ENCODE results near the gene PPFIA1.
A peak's percentile ranks its signal among the peaks of the same experiment; 100 is the strongest.
"Not testable (repeated sequence)": the region's sequence is repeated elsewhere in the genome, so short reads cannot be mapped to it uniquely, and the experiment has no call there.

Gene PPFIA1

GRCh38 chr11:70364178-70364577 is 93.7 kb downstream of the PPFIA1 start:
- DNase-seq = no peak

DNA sequence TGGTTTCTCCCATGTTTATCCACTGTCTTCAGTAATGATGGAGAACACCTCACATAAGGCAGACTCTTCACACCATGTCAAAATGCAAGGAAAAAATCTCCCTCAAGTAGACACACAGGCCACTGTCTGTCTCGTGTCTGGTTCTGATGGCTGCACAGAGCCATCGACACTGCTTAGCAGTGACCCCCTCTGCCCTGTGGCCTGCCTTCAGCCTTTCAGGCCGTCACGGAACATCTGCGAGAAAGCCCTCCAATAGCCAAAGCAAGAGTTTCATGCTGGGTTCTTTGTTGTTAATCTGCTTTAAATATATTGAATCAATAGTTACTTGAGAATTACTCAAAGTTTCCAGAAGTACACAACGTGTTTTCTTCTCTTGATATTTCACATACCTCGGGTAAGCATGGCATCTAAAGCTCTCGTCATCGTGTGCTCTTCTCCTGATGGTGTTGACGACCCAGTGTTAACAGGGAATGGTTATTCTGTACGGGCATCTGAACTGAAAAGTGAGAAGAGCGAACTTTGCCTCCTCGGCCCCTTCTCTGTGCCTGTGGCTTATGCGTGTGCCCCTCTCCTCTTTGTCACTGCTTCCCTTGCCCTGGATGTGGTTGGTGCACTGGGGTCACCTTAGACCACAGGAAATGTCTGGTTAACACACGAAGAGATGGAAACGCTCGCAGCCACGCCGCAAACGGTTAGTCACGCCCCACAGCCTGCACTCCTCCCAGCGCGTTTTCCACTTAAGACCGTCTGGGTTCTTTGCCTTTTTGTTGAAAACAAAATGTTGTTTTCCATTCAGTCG is 94.5 kb downstream of the PPFIA1 start:
- DNase-seq = peak; percentile 55

GRCh38 chr11:70365544-70365927 is 95.0 kb downstream of the PPFIA1 start:
- DNase-seq = no peak

DNA sequence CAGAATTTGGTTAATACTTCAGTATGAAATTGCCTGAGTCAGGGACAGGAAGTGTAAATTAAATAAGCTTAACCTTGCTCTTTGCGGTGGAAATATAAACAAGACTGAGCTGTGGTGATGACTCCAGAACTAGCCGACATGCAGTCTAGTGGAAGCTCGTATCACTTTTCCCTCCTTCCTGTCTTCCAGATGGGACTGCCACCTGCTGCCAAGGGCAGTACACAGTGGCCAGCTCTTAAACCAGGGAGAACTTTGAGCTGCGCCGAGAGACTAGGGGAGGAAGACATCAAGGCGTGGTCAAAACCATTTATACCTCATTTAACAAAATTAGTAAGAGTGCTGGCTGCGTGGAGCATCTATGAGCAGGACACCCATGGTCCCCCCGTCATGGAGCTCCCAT is 96.6 kb downstream of the PPFIA1 start:
- DNase-seq = no peak

GRCh38 chr11:70368961-70369360 is 98.5 kb downstream of the PPFIA1 start:
- no peak for DNase-seq

DNA sequence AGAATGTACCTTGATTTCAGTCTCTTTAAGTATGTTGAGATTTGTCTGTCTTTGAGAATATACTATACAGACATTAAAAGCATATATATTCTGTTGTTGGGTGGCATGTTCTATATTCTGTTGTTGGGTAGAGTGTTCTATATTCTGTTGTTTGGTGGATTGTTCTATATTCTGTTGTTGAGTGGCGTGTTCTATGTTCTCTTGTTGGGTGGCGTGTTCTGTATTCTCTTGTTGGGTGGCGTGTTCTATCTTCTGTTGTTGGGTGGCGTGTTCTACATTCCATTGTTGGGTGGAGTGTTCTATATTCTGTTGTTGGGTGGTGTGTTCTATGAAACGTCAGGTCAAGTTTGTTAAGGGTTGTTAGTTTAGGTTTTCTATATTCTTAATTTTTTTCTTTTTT is 100.8 kb downstream of the PPFIA1 start:
- no peak for DNase-seq

GRCh38 chr11:70372076-70372475 is 101.6 kb downstream of the PPFIA1 start:
- DNase-seq = no peak

GRCh38 chr11:70376621-70377020 is 106.1 kb downstream of the PPFIA1 start:
- no peak for DNase-seq

DNA sequence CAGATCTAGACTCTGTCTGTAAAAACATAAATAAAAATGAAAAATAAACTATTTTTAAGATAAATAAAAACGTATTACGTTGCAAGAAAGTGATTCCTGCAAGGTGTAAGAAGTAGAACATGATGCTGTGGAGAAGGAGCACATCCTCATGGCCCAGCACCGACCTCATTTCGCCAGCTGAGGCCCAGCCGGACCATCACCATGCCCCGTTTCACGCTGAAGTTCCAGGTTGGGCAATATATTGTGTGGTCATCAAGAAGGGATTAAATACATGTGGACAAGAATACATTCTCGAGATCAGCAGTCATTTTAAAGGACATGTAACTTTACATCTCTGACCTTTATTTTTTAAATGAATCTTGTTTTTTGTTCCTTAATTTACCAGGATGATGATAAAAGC is 107.2 kb downstream of the PPFIA1 start:
- DNase-seq = no peak

DNA sequence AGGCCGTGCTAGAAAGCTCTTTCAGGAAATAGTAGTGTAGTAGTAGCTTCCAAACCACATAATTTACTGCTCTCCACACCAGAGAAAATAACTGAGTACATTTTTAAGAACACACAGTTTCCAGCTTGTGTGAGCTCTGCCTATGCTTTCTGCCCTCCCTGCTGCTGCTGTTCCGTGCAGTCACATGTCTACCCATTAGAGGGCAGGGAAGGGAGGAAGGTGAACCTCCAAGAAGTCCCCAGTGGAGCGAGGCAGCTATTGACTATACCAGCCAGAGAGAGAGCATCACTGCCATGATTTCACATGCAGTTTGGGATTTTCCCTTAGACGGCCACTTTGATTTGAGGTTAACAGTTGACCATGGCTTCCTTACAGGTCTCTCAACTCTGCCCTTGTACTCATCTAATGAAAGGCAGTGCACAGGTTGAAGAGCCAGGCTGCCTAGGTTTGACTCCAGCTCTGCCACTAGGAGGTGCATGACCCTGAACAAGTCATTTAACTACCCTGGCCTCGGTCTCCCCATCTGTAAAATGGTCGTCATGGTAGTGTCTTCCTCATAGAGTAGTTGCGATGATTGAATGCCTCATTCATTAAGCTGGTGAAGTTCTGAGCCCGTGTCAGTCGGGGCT is 108.1 kb downstream of the PPFIA1 start:
- DNase-seq = no peak

- no peak for DNase-seq
These were observed 110.9 kb downstream of the PPFIA1 start for GRCh38 chr11:70381350-70381749.

DNA sequence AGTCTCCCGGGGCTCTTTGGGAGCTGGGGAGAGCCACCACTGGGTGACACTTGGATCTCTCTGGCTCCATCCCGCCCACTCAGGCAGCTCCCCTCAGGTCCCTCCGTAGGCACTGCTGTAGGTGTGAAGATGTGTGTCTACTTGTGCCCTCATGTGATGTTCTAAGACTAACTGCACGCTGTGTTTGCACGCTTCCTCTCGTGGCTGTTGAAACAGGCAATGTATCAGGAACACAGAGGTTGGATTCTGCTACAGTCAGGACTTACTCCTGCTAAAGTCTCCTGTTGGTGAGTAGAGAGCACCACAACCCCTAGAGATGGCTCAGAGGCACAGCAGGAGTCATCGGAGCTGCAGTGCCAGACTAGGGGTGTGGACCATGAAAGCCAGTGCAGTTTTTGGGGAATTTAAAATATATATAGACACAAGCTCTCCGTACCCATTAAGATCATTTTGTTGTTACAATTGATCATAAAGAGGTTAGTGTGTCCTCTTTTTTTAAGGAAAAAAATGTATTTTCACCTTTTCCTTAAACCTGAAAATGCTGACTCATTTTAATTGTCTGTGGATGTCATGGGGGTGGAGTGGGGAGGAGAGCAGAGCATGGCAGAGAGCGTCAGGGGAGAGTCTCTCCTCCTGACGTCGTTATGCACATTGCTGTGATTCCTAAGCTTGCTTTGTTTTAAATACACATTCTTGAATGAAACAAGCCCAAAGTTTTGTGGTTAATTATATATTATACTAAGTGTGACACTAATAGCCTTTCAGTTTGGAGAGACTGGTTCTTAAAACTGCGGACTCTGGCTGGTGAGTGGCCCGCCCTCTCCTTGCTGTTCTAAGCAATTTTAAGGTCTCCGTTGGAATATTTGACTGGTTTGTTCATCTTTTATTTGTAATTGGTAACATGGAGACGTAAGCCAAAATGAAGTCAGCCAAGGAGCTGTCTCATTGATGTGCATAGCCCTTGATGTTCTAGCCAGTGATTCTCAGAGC is 111.7 kb downstream of the PPFIA1 start:
- no peak for DNase-seq

DNA sequence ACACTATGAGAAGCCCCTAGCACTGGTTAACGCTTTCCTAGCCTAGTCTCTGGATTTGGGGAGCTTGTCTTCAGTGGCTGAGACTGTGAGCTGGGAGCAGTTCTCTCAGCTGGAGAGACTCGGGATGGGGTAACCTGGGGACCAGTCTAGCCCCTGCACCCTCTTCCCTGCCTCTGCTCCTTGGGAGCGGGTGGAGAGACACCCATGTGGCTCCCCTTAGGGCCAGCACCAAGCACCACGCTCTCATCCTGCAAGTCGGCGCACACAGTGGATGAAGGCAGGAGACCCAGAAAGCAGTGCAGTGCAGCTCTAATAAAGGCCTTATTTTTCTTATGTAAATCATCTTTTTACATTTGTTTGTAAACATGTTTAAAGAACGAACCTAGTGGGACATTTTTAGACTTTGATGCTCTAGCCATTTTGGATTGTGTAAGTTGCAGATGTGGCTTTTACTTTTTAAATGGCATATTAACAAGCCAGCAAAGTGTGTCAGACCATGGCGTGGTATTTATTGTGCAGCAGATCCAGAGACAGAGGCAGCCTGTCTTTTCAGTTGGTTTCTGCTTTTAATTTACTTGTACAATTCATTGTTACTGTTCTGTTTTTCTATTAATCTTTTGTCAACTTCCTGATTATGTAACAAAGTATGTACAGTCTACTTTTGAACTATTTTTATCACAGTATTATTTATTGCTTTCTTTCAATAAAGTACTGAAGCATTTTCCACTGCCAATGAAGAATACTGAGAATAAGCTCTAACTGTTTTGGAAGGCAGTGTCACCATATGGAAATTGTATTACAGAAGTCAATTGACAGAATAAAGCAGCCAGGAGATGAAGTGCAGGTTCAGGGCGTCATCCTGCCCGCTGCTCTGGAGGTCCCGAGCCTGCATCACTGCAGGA is 113.4 kb downstream of the PPFIA1 start:
- no peak for DNase-seq

- no peak for DNase-seq
These were observed 114.2 kb downstream of the PPFIA1 start for GRCh38 chr11:70384566-70385152.

DNA sequence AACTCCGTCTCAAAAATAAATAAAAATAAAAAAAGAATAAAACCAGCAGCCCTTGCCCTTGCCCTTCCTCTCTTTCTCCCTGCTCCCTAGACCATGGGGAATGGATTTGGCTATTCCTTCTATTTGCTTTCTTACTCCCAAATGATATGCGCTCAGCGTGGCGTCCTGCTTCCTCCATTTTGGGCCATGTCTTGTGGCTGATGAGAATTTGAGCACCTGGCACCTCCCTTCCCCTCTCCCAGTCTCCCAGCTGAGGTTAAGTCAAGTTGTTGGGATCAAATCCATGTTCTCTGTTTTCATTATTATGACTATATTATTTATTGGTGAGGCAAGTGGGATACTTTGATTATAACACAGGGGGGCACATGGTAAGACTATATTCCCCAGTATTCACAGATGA is 117.1 kb downstream of the PPFIA1 start:
- DNase-seq = no peak

GRCh38 chr11:70389201-70389600 is 118.7 kb downstream of the PPFIA1 start:
- no peak for DNase-seq

GRCh38 chr11:70390882-70391281 is 120.4 kb downstream of the PPFIA1 start:
- DNase-seq = not testable (repeated sequence)

- DNase-seq = no peak
These were observed 123.9 kb downstream of the PPFIA1 start for GRCh38 chr11:70394211-70394950.

DNA sequence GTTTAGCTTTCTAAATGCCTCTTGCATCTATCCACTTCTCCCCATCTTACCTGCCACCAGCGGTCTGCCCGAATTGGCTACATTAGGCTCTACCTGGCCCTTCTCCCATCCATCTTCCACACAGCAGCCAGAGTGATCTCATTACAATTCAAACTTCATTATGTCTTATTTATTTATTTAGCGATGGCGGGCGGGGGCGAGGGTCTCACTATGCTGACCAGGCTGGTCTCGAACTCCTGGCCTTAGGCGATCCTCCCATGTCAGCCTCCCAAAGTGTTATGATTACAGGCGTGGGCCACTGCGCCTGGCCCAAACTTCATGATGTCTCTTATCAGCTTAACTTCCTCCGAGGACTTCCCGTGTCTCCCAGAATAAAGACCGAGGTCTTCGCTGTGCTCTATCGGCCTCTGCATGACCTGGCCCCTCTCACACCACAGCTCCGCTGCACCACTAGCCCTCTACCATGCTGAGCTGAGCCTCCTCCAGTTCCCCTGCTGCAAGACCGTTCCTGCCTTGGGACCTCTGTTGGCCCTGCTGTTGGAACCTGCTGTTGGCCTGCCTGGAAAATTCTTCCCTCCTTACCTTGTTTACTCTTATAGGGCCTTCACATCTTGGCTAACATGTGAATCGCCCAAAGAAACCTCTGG is 127.0 kb downstream of the PPFIA1 start:
- no peak for DNase-seq

GRCh38 chr11:70397983-70398833 is 127.7 kb downstream of the PPFIA1 start, which contains the start of gene CTTN:
Gene CTTN (plus strand): TSS chr11:70398529. CDS start chr11:70407298, 8,769 bp downstream.
- peak; percentile 35 for DNase-seq

All from activated gamma-delta T cell treated with Interleukin-2 at 50 U/mL for 16 hours (primary cell).